Psoas muscle (tissue), 8 donors: Measurements from ENCODE around the gene CLDN25. TPM values are rescaled to one million over a fixed set of nuclear protein-coding genes. Genes with fewer than 3 reads are reported as not detected.

ENCODE experiments used
- ATAC-seq, 4 donors: fragments of 200-7000 bp; cut with Tn5 transposase; one replicate each; pipeline ENCODE4 v1.9.1; 2020; ENCODE audit warnings: moderate library complexity in 3 of 4, mild to moderate bottlenecking in 2 of 4
- DNase-seq, 2 donors: peaks; one replicate each; pipeline ENCODE4 v3.0.0-alpha.2; 2020
- H3K27ac ChIP-seq: fragments of 200-600 bp; one replicate; pipeline ENCODE4 v1.8.0; 2022
- H3K27me3 ChIP-seq, 3 donors: fragments of 200-600 bp in 1 of 3; one replicate each; pipeline versions ENCODE4 v1.6.1 to v1.8.0; 2013 to 2022; ENCODE audit warnings: low read length in 2 of 3, mild to moderate bottlenecking in 2 of 3, moderate library complexity in 1 of 3; ENCODE audit not compliant: insufficient read depth in 3 of 3
- H3K36me3 ChIP-seq, 2 donors: fragments of 200-600 bp in 1 of 2; one replicate each; pipeline versions ENCODE4 v1.6.1 to v1.8.0; 2013 to 2022; ENCODE audit warnings: low read depth in 1 of 2, mild to moderate bottlenecking in 1 of 2, moderate library complexity in 1 of 2; ENCODE audit not compliant: insufficient read depth in 1 of 2
- H3K4me1 ChIP-seq: fragments of 200-600 bp; one replicate; pipeline ENCODE4 v1.8.0; 2022
- H3K4me3 ChIP-seq: fragments of 200-600 bp; one replicate; pipeline ENCODE4 v1.8.0; 2022; ENCODE audit warnings: mild to moderate bottlenecking
- H3K9me3 ChIP-seq: fragments of 200-600 bp; one replicate; pipeline ENCODE4 v1.8.0; 2022
- WGBS, 3 donors: extraction: QIAGEN DNeasy Blood & Tissue Kit; methylation state at CpG; one replicate each; pipeline versions ENCODE4 v1.1.6 to v1.1.7; 2013; 5-methylcytosine and 5-hydroxymethylcytosine counted together
- intact Hi-C, 2 donors: fragments of 100-400 bp; cut with DNase I; formaldehyde crosslinking; loops; one replicate each; pipeline versions ENCODE4 v1.11.0 to v1.14.2; 2022
- polyA plus RNA-seq, 3 donors: library from polyadenylated mRNA; stranded (reverse); fragments of 200-250 nt; gene quantifications; one replicate each; pipeline ENCODE4 v1.2.3, GENCODE V29; 2013
- total RNA-seq, 4 donors: library from RNA; stranded (reverse); fragmentation: NEBNext Ultra II Directional in 2 of 4; extraction: Animal tissue kit (Norgen Biotek cat#: 25700) in 2 of 4; gene quantifications; one replicate each; pipeline versions ENCODE4 v1.2.1 to v1.2.4, GENCODE V29; 2021 to 2023
- TF ChIP-seq, protein P1 (sequence below): fragments of 200-600 bp; IDR thresholded peaks from one replicate; pipeline ENCODE4 v1.8.0; 2022; ENCODE audit warnings: antibody characterized with exemption
- donor health status: healthy with polysubstance abuse.
- donor health status: DM: no; HTN: no; CAD: no; lungs with moderate emphysema.
- donor health status: Bipolar disorder and iron deficiency.
- donor health status: healthy.
- donor health status: DM: yes; HTN: yes; CAD: no.
- donor health status: DM: no; HTN: no; CAD: no.
- donor health status: DM: no; HTN: no; CAD: no.
- donor health status: DM: yes; HTN: yes; CAD: no.

CLDN25 gene
- total and polyA plus RNA-seq, 7 donors = not detected

GRCh38 chr11:113802621-113803020 is 23.0 kb downstream of the CLDN25 start:
- H3K27ac ChIP-seq = no peak overlapping the region
- H3K9me3 ChIP-seq = no peaks in the 10 kb centered on the region
- no peak overlapping the region for H3K4me3 ChIP-seq
- peaks cover 19 to 98% of the 10 kb centered on the region in 2 donors for H3K36me3 ChIP-seq
- no peaks in the 10 kb centered on the region for H3K4me1 ChIP-seq
- H3K27me3 ChIP-seq = no peaks in the 10 kb centered on the region
- intact Hi-C loops = loop anchor here in 1 of 2 donors (5.0 kb wide), 1 partner anchor 460 kb away; no protein-coding TSS in a partner anchor
- no peak for ATAC-seq
- TF ChIP-seq, protein P1, sequence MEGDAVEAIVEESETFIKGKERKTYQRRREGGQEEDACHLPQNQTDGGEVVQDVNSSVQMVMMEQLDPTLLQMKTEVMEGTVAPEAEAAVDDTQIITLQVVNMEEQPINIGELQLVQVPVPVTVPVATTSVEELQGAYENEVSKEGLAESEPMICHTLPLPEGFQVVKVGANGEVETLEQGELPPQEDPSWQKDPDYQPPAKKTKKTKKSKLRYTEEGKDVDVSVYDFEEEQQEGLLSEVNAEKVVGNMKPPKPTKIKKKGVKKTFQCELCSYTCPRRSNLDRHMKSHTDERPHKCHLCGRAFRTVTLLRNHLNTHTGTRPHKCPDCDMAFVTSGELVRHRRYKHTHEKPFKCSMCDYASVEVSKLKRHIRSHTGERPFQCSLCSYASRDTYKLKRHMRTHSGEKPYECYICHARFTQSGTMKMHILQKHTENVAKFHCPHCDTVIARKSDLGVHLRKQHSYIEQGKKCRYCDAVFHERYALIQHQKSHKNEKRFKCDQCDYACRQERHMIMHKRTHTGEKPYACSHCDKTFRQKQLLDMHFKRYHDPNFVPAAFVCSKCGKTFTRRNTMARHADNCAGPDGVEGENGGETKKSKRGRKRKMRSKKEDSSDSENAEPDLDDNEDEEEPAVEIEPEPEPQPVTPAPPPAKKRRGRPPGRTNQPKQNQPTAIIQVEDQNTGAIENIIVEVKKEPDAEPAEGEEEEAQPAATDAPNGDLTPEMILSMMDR = no peak
- no peak for DNase-seq

GRCh38 chr11:113805640-113806039 is 26.0 kb downstream of the CLDN25 start:
- ATAC-seq (no peak), DNase-seq (no peak)
- no peaks in the 10 kb centered on the region for H3K27me3 ChIP-seq
- no peak overlapping the region for H3K4me3 ChIP-seq
- H3K36me3 ChIP-seq = peaks cover 25 to 99% of the 10 kb centered on the region in 2 donors
- no peaks in the 10 kb centered on the region for H3K9me3 ChIP-seq
- intact Hi-C loops = no loop called here
- H3K4me1 ChIP-seq = no peaks in the 10 kb centered on the region
- no peak overlapping the region for H3K27ac ChIP-seq
- TF ChIP-seq, protein P1 = no peak

DNA sequence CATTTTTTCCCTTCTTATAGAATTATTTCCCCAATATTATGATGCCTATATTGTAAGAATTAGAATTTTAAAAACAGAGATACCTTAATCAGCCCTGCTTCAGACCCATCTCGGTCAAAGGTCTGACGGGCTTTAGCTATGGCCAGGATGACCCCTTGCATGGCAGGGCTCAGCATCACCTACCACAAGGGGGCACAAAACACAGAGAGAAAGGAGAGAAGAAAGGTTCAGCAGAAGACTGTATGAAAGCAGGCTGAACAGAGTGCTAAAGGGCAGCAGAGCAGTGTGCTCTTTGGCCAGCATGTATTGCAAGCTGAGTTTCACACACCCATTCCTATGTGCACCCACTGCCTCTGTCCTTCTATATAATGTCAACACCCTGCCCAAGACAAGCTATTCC is 26.8 kb downstream of the CLDN25 start:
- ATAC-seq = peak; percentile 53 to 72 (median 64)
- Histone ChIP-seq H3K4me1 (no peaks in the 10 kb centered on the region), H3K36me3 (peaks cover 22 to 99% of the 10 kb centered on the region in 2 donors), H3K27ac (no peak overlapping the region), H3K4me3 (no peak overlapping the region), H3K9me3 (no peaks in the 10 kb centered on the region), H3K27me3 (no peaks in the 10 kb centered on the region)
- 91 to 98% (median 97%) methylated on average over 2 of the region's 2 CpGs for WGBS, 3 donors
- TF ChIP-seq, protein P1 = peak; percentile 22
- intact Hi-C loops = no loop called here
- DNase-seq = no peak

DNA sequence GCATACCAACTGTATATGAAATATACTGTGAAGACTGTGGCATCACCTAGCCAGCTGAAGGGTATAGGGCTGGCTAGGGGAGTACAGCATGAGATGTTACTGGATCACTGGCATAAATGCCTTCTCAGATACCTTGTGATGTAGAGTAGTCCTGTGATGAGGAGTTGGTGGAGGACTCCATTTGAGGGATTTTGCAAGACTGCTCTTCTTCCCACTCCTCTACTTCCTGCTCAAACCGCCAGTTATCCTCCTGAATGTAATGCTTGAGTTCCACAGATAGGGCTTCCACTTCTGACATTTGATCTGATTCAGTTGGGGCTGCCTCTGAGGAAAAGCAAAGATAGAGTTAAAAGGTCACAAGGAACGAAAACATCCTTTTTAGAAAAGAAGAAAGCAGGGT is 29.3 kb downstream of the CLDN25 start:
- ATAC-seq (no peak), DNase-seq (no peak)
- TF ChIP-seq, protein P1 = no peak
- WGBS, 3 donors = 43 to 50% (median 45%) methylated on average over 2 of the region's 2 CpGs
- Histone ChIP-seq H3K36me3 (peaks cover 15 to 99% of the 10 kb centered on the region in 2 donors), H3K27me3 (no peaks in the 10 kb centered on the region), H3K4me3 (no peak overlapping the region), H3K27ac (no peak overlapping the region), H3K4me1 (no peaks in the 10 kb centered on the region), H3K9me3 (no peaks in the 10 kb centered on the region)
- intact Hi-C loops = no loop called here

GRCh38 chr11:113814181-113814580 is 34.6 kb downstream of the CLDN25 start:
- Histone ChIP-seq H3K27me3 (no peaks in the 10 kb centered on the region), H3K4me3 (no peak overlapping the region), H3K4me1 (no peaks in the 10 kb centered on the region), H3K9me3 (no peaks in the 10 kb centered on the region), H3K27ac (no peak overlapping the region), H3K36me3 (peaks cover 2 to 92% of the 10 kb centered on the region in 2 donors)
- intact Hi-C loops = no loop called here
- no peak for ATAC-seq
- no peak for DNase-seq
- TF ChIP-seq, protein P1 = no peak
